ENCODE measurements around the gene KCNJ14. TPM values are rescaled to one million over a fixed set of nuclear protein-coding genes. Genes with fewer than 3 reads are reported as not detected.

KCNJ14 gene
- total RNA-seq, 4 donors from 2014 or later, result 0.56 to 2.2 (median 1.1) TPM

- ATAC-seq (ENCODE audit: low FRiP score) (no peak), DNase-seq (ENCODE audit: low spot score) (no peak)
- no peak for TF ChIP-seq CTCF (IDR thresholded peaks at IDR 0.05)
Observed at GRCh38 chr19:48436586-48436985, 18.8 kb upstream of the KCNJ14 start.

GRCh38 chr19:48441360-48442050 is 13.9 kb upstream of the KCNJ14 start:
- DNase-seq (ENCODE audit: low spot score) (no peak), ATAC-seq (ENCODE audit: low FRiP score) (no peak)
- no peak for TF ChIP-seq CTCF (IDR thresholded peaks at IDR 0.05)

- no peak for ATAC-seq (ENCODE audit: low FRiP score)
- TF ChIP-seq CTCF (IDR thresholded peaks at IDR 0.05), result no peak
Observed at GRCh38 chr19:48442116-48443035, 13.0 kb upstream of the KCNJ14 start.

DNA sequence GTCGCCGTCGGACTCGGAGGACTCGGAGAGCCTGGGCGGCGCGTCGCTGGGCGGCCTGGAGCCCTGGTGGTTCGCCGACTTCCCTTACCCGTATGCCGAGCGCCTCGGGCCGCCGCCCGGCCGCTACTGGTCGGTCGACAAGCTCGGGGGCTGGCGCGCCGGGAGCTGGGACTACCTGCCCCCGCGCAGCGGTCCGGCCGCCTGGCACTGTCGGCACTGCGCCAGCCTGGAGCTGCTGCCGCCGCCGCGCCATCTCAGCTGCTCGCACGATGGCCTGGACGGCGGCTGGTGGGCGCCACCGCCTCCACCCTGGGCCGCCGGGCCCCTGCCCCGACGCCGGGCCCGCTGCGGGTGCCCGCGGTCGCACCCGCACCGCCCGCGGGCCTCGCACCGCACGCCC is 12.1 kb upstream of the KCNJ14 start:
- TF ChIP-seq CTCF (IDR thresholded peaks at IDR 0.05), result no peak
- ATAC-seq (ENCODE audit: low FRiP score) (no peak), DNase-seq (ENCODE audit: low spot score) (no peak)

More at GRCh38 chr19:48442116-48443035, 13.0 kb upstream of the KCNJ14 start:
- DNase-seq (ENCODE audit: low spot score), result no peak

- ATAC-seq (ENCODE audit: low FRiP score) (no peak), DNase-seq (ENCODE audit: low spot score) (no peak)
Observed at GRCh38 chr19:48443731-48444128, 11.6 kb upstream of the KCNJ14 start.

More at GRCh38 chr19:48443731-48444128, 11.6 kb upstream of the KCNJ14 start:
- TF ChIP-seq CTCF (IDR thresholded peaks at IDR 0.05), result no peak
